Measurements from ENCODE around the gene GRM1.

DNA sequence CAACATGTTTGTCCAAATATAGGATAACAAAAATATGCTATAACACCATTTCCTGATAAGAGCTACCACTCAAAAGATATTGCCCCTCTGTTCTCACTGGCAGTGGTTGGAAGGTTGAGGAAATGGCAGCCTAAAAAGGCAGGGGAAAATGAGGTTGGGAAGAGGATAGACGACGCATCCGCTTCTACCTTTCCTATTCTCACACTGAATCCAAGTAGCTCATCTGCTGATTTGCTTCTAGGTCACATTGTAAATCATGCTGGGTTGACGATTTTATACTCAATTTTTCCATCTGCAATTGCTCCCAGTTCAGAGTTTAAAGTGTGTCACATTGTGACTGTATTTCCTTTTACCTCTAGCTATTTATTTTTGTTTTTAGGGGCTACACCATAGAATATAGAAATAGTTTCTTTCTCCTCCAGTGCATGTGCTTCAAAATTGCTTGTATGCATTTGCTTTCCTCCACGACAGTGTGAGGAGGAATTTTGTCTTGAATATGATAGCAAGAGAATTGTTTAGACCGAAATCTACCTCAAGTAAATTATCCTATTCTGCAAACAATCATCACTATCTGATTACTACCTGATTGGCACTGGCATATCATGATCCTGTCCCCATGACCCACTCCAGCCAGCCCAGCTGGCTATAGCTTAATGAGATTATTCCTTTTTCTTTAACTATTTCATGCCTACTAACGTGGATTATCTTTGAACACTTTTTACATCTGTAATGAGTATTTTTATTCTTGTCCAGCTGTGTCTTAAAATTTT is 335.2 kb downstream of the GRM1 start:
- no peak for TF ChIP-seq EZH2 (IDR thresholded peaks at IDR 0.05; ENCODE audit: borderline replicate concordance, low read length)
- TF ChIP-seq, protein P1, sequence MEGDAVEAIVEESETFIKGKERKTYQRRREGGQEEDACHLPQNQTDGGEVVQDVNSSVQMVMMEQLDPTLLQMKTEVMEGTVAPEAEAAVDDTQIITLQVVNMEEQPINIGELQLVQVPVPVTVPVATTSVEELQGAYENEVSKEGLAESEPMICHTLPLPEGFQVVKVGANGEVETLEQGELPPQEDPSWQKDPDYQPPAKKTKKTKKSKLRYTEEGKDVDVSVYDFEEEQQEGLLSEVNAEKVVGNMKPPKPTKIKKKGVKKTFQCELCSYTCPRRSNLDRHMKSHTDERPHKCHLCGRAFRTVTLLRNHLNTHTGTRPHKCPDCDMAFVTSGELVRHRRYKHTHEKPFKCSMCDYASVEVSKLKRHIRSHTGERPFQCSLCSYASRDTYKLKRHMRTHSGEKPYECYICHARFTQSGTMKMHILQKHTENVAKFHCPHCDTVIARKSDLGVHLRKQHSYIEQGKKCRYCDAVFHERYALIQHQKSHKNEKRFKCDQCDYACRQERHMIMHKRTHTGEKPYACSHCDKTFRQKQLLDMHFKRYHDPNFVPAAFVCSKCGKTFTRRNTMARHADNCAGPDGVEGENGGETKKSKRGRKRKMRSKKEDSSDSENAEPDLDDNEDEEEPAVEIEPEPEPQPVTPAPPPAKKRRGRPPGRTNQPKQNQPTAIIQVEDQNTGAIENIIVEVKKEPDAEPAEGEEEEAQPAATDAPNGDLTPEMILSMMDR (IDR thresholded peaks at IDR 0.05; ENCODE audit: low read length) = no peak
